ENCODE data around the gene LAMA4.

DNA sequence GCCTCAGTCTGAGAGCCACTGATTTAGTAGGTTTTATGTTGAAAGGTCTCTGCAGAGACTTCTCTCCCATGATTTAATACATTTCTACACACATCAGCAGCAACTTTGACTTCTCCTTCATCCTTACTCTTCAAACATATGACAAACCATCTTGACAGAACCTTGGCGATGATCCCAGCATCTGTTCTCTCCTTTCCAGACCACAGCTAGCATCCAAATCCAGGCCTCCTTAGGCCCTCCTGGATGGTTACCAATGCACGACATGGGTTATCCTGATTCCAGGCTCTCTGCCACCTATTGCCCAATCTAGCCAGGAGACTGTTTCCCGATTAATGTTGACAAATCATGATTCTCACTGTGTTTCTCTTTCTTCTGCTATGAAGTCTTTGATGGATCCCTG, 16.8 kb downstream of the LAMA4 start:
- TF ChIP-seq GATA2 (IDR thresholded peaks at IDR 0.05; ENCODE audit: low read depth, low read length) (no peak), GATA3 (IDR thresholded peaks at IDR 0.05; ENCODE audit: low read depth, low read length) (no peak)
